Trophoblast cell (in vitro differentiated cells and primary cell): ENCODE results near the gene CUBN.

Experiments used
- DNase-seq, 2 donors: peaks; one replicate each; pipeline ENCODE4 v3.0.0-alpha.2; 2016
- H2AFZ ChIP-seq: 2 replicates; pipeline ENCODE4 v1.6.1; 2013; ENCODE audit warnings: low read length, moderate library complexity, mild to moderate bottlenecking; ENCODE audit not compliant: insufficient read depth, poor library complexity
- H2AK5ac ChIP-seq: 2 replicates; pipeline ENCODE4 v1.6.1; 2013; ENCODE audit warnings: mild to moderate bottlenecking, low read length
- H2BK120ac ChIP-seq: 2 replicates; pipeline ENCODE4 v1.6.1; 2013; ENCODE audit warnings: low read length, mild to moderate bottlenecking, moderate library complexity; ENCODE audit not compliant: insufficient read depth, poor library complexity
- H2BK12ac ChIP-seq: 2 replicates; pipeline ENCODE4 v1.6.1; 2013; ENCODE audit warnings: mild to moderate bottlenecking, low read length, moderate library complexity
- H2BK5ac ChIP-seq: 2 replicates; pipeline ENCODE4 v1.6.1; 2013; ENCODE audit warnings: low read length, low read depth, moderate library complexity, mild to moderate bottlenecking; ENCODE audit not compliant: poor library complexity
- H3K14ac ChIP-seq: 2 replicates; pipeline ENCODE4 v1.6.1; 2013; ENCODE audit warnings: mild to moderate bottlenecking, low read length
- H3K18ac ChIP-seq: 2 replicates; pipeline ENCODE4 v1.6.1; 2013; ENCODE audit warnings: mild to moderate bottlenecking, low read length
- H3K23ac ChIP-seq: 2 replicates; pipeline ENCODE4 v1.6.1; 2013; ENCODE audit warnings: low read length
- H3K27ac ChIP-seq: 2 replicates; pipeline ENCODE4 v1.5.1; 2013; ENCODE audit warnings: low read depth, mild to moderate bottlenecking, inconsistent platforms, low read length, moderate library complexity
- H3K27me3 ChIP-seq: 2 replicates; pipeline ENCODE4 v1.6.1; 2013; ENCODE audit warnings: inconsistent platforms, mild to moderate bottlenecking, low read length, moderate library complexity; ENCODE audit not compliant: insufficient read depth
- H3K36me3 ChIP-seq, 2 experiments: 1 replicate in 1 of 2; 2 replicates in 1 of 2; pipeline ENCODE4 v1.6.1; 2013; ENCODE audit warnings: low read length in 2 of 2, mild to moderate bottlenecking in 2 of 2, moderate library complexity in 1 of 2; ENCODE audit not compliant: insufficient read depth in 2 of 2, control insufficient read depth in 1 of 2
- H3K4ac ChIP-seq: 2 replicates; pipeline ENCODE4 v1.6.1; 2013; ENCODE audit warnings: low read depth, mild to moderate bottlenecking, low read length, moderate library complexity
- H3K4me1 ChIP-seq, 2 experiments: 1 replicate in 1 of 2; 2 replicates in 1 of 2; pipeline ENCODE4 v1.6.1; 2013; ENCODE audit warnings: low read length in 2 of 2, mild to moderate bottlenecking in 2 of 2, moderate library complexity in 1 of 2; ENCODE audit not compliant: insufficient read depth in 2 of 2, control insufficient read depth in 1 of 2
- H3K4me2 ChIP-seq: 2 replicates; pipeline ENCODE4 v1.6.1; 2013; ENCODE audit warnings: inconsistent platforms, mild to moderate bottlenecking, low read length, moderate library complexity
- H3K4me3 ChIP-seq: 2 replicates; pipeline ENCODE4 v1.5.1; 2013; ENCODE audit warnings: mild to moderate bottlenecking, low read depth, low read length, inconsistent platforms
- H3K79me1 ChIP-seq: one replicate; pipeline ENCODE4 v1.6.1; 2013; ENCODE audit warnings: low read length
- H3K79me2 ChIP-seq: 2 replicates; pipeline ENCODE4 v1.6.1; 2013; ENCODE audit warnings: low read length, mild to moderate bottlenecking; ENCODE audit not compliant: control insufficient read depth, insufficient read depth, poor library complexity
- H3K9ac ChIP-seq: 2 replicates; pipeline ENCODE4 v1.6.1; 2013; ENCODE audit warnings: mild to moderate bottlenecking, low read length
- H3K9me3 ChIP-seq: 2 replicates; pipeline ENCODE4 v1.6.1; 2013; ENCODE audit warnings: low read depth, mild to moderate bottlenecking, control low read depth, inconsistent platforms, low read length; ENCODE audit not compliant: insufficient read depth
- H4K12ac ChIP-seq: 2 replicates; pipeline ENCODE4 v1.6.1; 2013; ENCODE audit warnings: low read depth, mild to moderate bottlenecking, low read length, moderate library complexity
- H4K8ac ChIP-seq: 2 replicates; pipeline ENCODE4 v1.6.1; 2013; ENCODE audit warnings: low read depth, mild to moderate bottlenecking, low read length, moderate library complexity
- H4K91ac ChIP-seq: one replicate; pipeline ENCODE4 v1.6.1; 2013; ENCODE audit warnings: low read depth, mild to moderate bottlenecking, low read length, moderate library complexity
- WGBS: extraction: QIAGEN DNeasy Blood & Tissue Kit; methylation state at CpG from one replicate; pipeline ENCODE4 v1.1.7; 2013; ENCODE audit warnings: missing lambda C conversion rate; ENCODE audit not compliant: insufficient read length, insufficient coverage; ENCODE audit errors: extremely low coverage; 5-methylcytosine and 5-hydroxymethylcytosine counted together

The CUBN gene

DNA sequence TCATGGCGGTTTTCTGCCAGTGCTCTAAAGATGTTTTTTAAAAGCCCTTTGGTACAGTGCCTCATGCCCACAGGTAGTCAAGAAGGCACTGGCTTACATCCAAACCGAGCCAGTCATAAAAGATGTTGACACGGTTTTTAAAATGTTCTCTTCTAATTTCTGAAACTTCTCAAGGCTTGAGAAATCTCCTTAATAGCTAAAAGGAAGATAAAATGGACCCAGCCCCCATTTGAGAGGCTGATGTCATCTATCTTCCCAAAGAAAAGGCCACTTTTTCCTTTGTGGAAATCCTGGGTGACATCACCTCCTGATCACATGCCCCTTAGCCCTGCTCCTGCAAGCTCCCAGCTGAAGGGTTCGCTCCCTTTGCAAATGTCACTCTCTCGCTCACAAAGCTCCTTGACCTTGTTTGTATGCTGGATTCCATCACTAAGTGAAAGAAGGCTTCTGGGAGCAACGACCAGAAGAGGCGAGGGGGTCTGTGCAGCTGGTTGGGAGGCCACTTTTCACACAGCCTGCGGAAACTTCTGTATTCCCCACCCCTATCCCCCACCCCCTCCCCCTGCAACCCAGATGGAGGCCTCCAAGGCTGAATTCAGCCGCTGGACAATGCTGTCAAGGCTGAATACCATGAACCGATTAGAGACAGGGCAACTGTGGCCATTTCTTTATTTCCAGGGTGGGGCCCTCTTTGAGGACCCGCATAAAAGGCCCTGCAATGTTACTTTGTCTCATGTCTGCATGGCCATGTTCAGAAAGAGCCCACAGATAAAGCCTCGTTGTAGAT lies 122.8 kb downstream of the CUBN start:
- Histone ChIP-seq H3K4me1 (peaks cover 0 to 10% of the 10 kb centered on the region in 2 experiments), H3K4me2 (no peak overlapping the region), H4K91ac (no peak overlapping the region), H4K12ac (no peak overlapping the region), H3K4me3 (no peak overlapping the region), H3K18ac (no peak overlapping the region), H3K27me3 (no peaks in the 10 kb centered on the region), H3K27ac (no peak overlapping the region), H2AFZ (no peak overlapping the region), H3K4ac (no peak overlapping the region), H3K79me1 (no peaks in the 10 kb centered on the region), H4K8ac (no peak overlapping the region), H3K23ac (no peak overlapping the region), H3K9ac (no peak overlapping the region), H2BK5ac (no peak overlapping the region), H2BK120ac (no peak overlapping the region), H2AK5ac (no peak overlapping the region), H3K9me3 (no peaks in the 10 kb centered on the region), H3K79me2 (no peaks in the 10 kb centered on the region), H3K36me3 (no peaks in the 10 kb centered on the region), H3K14ac (no peak overlapping the region), H2BK12ac (no peak overlapping the region)
- no peak for DNase-seq
- no CpG with 5 or more reads among the region's 12 CpGs for WGBS

DNA sequence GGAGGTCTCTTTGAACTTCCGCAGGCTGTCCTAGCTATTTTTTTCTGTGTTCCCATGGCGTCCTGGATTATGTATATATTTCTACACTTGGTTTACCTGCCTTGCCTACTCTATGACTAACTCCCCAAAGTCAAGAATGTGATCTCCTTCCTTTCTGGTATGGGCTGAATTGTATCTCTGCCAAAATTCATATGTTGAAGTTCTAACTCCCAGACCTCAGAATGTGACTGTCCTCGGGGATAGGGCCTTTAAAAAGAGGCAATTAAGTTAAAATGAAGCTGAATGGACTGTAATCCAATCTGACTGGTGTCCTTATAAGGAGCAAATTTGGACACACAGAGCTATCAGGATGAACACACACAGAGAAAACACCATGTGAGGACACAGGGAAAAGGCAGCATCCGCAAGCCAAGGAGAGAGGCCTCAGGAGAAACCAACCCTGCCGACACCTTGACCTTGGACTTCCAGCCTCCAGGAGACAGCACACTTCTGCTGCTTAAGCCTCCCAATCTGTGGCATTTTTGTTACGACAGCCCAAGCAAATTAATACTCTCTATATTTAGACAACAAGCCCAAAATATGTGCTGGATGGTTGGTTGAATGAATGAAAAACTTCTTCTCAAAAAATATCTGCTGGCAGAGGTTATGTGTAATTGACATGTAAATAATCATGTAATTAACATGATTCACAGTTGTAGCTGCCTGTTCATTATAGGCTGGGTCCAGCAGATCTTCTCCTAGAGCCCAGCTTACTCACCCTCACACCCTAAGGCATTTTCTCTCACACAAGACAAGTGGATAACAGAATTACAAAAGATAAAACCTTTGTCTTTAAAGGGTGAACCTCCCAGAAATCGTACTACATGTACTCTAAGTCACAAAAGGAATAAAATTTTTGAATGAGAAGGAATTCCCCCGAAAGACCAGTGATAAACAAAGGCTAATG lies 123.7 kb downstream of the CUBN start:
- no peaks in the 10 kb centered on the region for H3K79me2 ChIP-seq
- H3K4me3 ChIP-seq = no peak overlapping the region
- no peak overlapping the region for H2AFZ ChIP-seq
- no peaks in the 10 kb centered on the region for H3K36me3 ChIP-seq
- H3K18ac ChIP-seq = no peak overlapping the region
- H3K9ac ChIP-seq = no peak overlapping the region
- H3K4me2 ChIP-seq = no peak overlapping the region
- H3K4ac ChIP-seq = no peak overlapping the region
- H3K14ac ChIP-seq = no peak overlapping the region
- H2BK120ac ChIP-seq = no peak overlapping the region
- DNase-seq = no peak
- no peak overlapping the region for H4K91ac ChIP-seq
- no peak overlapping the region for H2BK5ac ChIP-seq
- H3K4me1 ChIP-seq = peaks cover 0 to 10% of the 10 kb centered on the region in 2 experiments
- peaks cover 1% of the 10 kb centered on the region for H3K9me3 ChIP-seq
- no CpG with 5 or more reads among the region's 8 CpGs for WGBS
- H4K8ac ChIP-seq = no peak overlapping the region
- no peak overlapping the region for H4K12ac ChIP-seq
- no peaks in the 10 kb centered on the region for H3K79me1 ChIP-seq
- H3K27me3 ChIP-seq = no peaks in the 10 kb centered on the region
- no peak overlapping the region for H2AK5ac ChIP-seq
- H3K27ac ChIP-seq = no peak overlapping the region
- H2BK12ac ChIP-seq = no peak overlapping the region
- no peak overlapping the region for H3K23ac ChIP-seq

DNA sequence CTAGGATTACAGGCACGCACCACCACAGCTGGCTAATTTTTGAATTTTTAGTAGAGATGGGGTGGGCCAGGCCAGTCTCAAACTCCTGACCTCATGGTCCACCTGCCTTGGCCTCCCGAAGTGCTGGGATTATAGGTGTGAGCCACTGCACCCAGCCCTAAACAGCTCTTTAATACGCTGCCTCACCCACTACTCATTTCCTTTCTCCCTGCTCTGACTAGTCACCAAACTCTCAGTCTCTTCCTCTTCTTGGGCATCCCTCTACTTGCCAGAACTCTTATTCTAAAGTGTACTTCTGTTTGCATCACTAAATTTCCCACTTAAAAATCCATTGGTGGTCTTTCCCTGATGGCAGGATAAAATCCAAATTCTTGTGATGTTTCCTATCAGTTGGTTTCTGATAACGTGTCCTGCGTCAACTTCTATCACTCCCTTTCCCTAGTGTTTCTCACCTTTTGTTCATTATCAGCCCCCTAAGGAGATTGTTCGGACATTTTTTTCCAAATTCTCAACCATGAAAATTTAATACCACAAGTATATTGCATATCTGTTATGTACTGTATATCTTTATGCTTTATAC lies 124.7 kb downstream of the CUBN start:
- H3K23ac ChIP-seq = no peak overlapping the region
- H3K4me3 ChIP-seq = no peak overlapping the region
- no peak overlapping the region for H3K4ac ChIP-seq
- H2AK5ac ChIP-seq = no peak overlapping the region
- H3K79me1 ChIP-seq = no peaks in the 10 kb centered on the region
- no peaks in the 10 kb centered on the region for H3K36me3 ChIP-seq
- no peak overlapping the region for H2AFZ ChIP-seq
- H3K14ac ChIP-seq = no peak overlapping the region
- no peak overlapping the region for H3K18ac ChIP-seq
- no peak overlapping the region for H4K8ac ChIP-seq
- no peak overlapping the region for H4K12ac ChIP-seq
- H3K9ac ChIP-seq = no peak overlapping the region
- no peak overlapping the region for H2BK12ac ChIP-seq
- DNase-seq = no peak
- H3K9me3 ChIP-seq = peaks cover 1% of the 10 kb centered on the region
- H3K79me2 ChIP-seq = no peaks in the 10 kb centered on the region
- no CpG with 5 or more reads among the region's 6 CpGs for WGBS
- no peak overlapping the region for H3K4me2 ChIP-seq
- no peak overlapping the region for H3K27ac ChIP-seq
- H4K91ac ChIP-seq = no peak overlapping the region
- H3K27me3 ChIP-seq = no peaks in the 10 kb centered on the region
- H3K4me1 ChIP-seq = peaks cover 0 to 9% of the 10 kb centered on the region in 2 experiments
- no peak overlapping the region for H2BK120ac ChIP-seq
- H2BK5ac ChIP-seq = no peak overlapping the region

DNA sequence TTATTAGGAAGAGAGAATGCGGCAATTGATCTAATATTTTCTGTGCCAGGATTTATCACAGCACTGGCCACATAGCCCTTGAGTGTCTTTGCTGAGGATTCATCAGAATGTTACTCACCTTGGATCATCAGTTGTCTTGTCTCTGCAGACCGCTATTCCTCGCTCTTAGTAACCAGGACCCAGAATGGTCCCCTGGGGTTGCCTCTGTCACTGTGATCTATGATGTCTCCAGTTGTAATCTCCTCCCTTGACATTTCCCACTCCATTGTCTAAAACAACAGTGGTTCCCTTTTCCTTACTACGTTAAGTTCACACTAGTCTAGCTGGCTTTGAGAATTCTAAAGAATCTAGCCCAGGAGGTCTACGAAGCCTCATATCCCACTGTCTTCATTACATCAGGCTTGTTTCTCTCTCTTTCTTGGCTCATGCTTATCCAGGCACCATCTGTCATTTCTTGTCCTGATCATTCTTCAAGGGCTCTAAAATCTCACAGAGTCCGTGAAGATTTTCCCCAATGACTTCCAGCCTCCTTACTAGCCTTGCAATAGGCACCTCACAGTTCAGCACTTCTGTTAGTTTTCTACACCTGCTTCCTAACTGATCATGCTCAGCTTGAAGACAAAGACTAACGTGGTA lies 125.8 kb downstream of the CUBN start:
- no peaks in the 10 kb centered on the region for H3K27me3 ChIP-seq
- no peak overlapping the region for H4K12ac ChIP-seq
- H3K79me1 ChIP-seq = no peaks in the 10 kb centered on the region
- H2BK120ac ChIP-seq = no peak overlapping the region
- no peak overlapping the region for H3K27ac ChIP-seq
- H2AFZ ChIP-seq = no peak overlapping the region
- no peak overlapping the region for H3K14ac ChIP-seq
- no peak overlapping the region for H4K8ac ChIP-seq
- no peak overlapping the region for H3K4me3 ChIP-seq
- H3K23ac ChIP-seq = no peak overlapping the region
- no peak overlapping the region for H3K4ac ChIP-seq
- WGBS = no CpG with 5 or more reads among the region's 7 CpGs
- peaks cover 1% of the 10 kb centered on the region for H3K9me3 ChIP-seq
- H3K36me3 ChIP-seq = no peaks in the 10 kb centered on the region
- no peak for DNase-seq
- H2BK12ac ChIP-seq = no peak overlapping the region
- H3K9ac ChIP-seq = no peak overlapping the region
- H2BK5ac ChIP-seq = no peak overlapping the region
- no peak overlapping the region for H4K91ac ChIP-seq
- no peak overlapping the region for H3K4me2 ChIP-seq
- H3K18ac ChIP-seq = no peak overlapping the region
- no peak overlapping the region for H2AK5ac ChIP-seq
- H3K4me1 ChIP-seq = peaks cover 0 to 8% of the 10 kb centered on the region in 2 experiments
- H3K79me2 ChIP-seq = no peaks in the 10 kb centered on the region
